Karpas-422 (cell line): ENCODE data around the gene CDK6. TPM values are rescaled to one million over a fixed set of nuclear protein-coding genes. Genes with fewer than 3 reads are reported as not detected.

Experiments used
- DNase-seq: peaks from one replicate; pipeline ENCODE4 v3.0.0-alpha.2; 2015
- H2AFZ ChIP-seq: fragments of 200-600 bp; sonication (generic); 2 replicates; pipeline ENCODE4 v1.6.1; 2014; ENCODE audit warnings: antibody characterized with exemption, low read length, mixed read lengths
- H3K27ac ChIP-seq: fragments of 200-600 bp; sonication (generic); 2 replicates; pipeline ENCODE4 v1.5.1; 2014; ENCODE audit warnings: mild to moderate bottlenecking, low read length, moderate library complexity
- H3K27me3 ChIP-seq: fragments of 200-600 bp; sonication (generic); 2 replicates; pipeline ENCODE4 v1.6.1; 2014; ENCODE audit warnings: low read length, mixed read lengths
- H3K36me3 ChIP-seq: fragments of 200-600 bp; sonication (generic); 2 replicates; pipeline ENCODE4 v1.6.1; 2014; ENCODE audit warnings: low read length, mixed read lengths; ENCODE audit not compliant: insufficient read depth
- H3K4me1 ChIP-seq: fragments of 200-600 bp; sonication (generic); 2 replicates; pipeline ENCODE4 v1.6.1; 2014; ENCODE audit warnings: mild to moderate bottlenecking, low read length, mixed read lengths
- H3K4me2 ChIP-seq: fragments of 200-600 bp; sonication (generic); 2 replicates; pipeline ENCODE4 v1.6.1; 2014; ENCODE audit warnings: low read length, low read depth, mild to moderate bottlenecking; ENCODE audit not compliant: poor library complexity, severe bottlenecking
- H3K4me3 ChIP-seq: fragments of 200-600 bp; sonication (generic); 2 replicates; pipeline ENCODE4 v1.5.1; 2014; ENCODE audit warnings: mild to moderate bottlenecking, antibody characterized with exemption, low read length, mixed read lengths
- H3K79me2 ChIP-seq: fragments of 200-600 bp; sonication (generic); 2 replicates; pipeline ENCODE4 v1.6.1; 2014; ENCODE audit warnings: mild to moderate bottlenecking, low read length, mixed read lengths
- H3K9ac ChIP-seq: fragments of 200-600 bp; sonication (generic); 2 replicates; pipeline ENCODE4 v1.6.0; 2014; ENCODE audit warnings: low read length
- H3K9me2 ChIP-seq: fragments of 200-600 bp; sonication (generic), shearing (Covaris generic); replicated peaks from 2 replicates; pipeline ENCODE4 v1.6.0; 2014; ENCODE audit warnings: mild to moderate bottlenecking, low read length, moderate library complexity; ENCODE audit not compliant: insufficient read depth
- H3K9me3 ChIP-seq: fragments of 300-700, 200-600 bp; sonication (generic); 2 replicates; pipeline ENCODE4 v1.6.1; 2014; ENCODE audit warnings: low read length, mixed read lengths
- H4K20me1 ChIP-seq: fragments of 200-600 bp; sonication (generic); 2 replicates; pipeline ENCODE4 v1.6.1; 2014; ENCODE audit warnings: mild to moderate bottlenecking, antibody characterized with exemption, low read length, low read depth; ENCODE audit not compliant: insufficient read depth
- total RNA-seq: library from RNA; depleted of rRNA; stranded (reverse); fragments of >200 nt; shearing (Covaris generic); gene quantifications from 2 replicates; pipeline ENCODE4 v1.2.3, GENCODE V29; 2014; ENCODE audit warnings: low replicate concordance

Gene CDK6
- total RNA-seq, 1 experiment from 2014 or later: 65.1 TPM

DNA sequence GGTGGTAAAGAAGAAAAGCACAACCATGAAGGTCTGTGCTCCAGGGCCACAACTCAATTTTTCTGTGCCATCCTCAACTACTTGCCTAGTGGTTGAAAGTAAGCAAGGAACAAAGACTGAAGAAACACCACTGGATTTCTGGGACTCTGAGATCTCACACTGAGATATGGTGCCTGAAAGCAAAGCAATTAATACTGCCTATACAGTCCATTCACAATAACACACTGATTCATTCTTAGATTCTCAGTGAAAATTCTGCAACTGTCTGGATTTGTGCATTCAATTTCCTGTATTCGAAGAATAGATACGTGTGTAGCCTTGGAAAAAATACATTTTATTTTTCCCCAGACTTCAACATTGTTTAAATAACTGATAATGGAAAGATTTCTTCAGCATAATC lies 129.8 kb downstream of the CDK6 start:
- Histone ChIP-seq H3K4me3 (no peak overlapping the region), H3K4me1 (no peaks in the 10 kb centered on the region), H3K79me2 (peaks cover 58% of the 10 kb centered on the region), H3K9me2 (no peaks in the 10 kb centered on the region), H3K9ac (no peak overlapping the region), H3K4me2 (no peak overlapping the region), H4K20me1 (no peaks in the 10 kb centered on the region), H3K27ac (no peak overlapping the region), H3K9me3 (no peaks in the 10 kb centered on the region), H2AFZ (no peak overlapping the region), H3K27me3 (no peaks in the 10 kb centered on the region), H3K36me3 (peaks cover 8% of the 10 kb centered on the region; the same call in 1 of the 2 replicates)
- no peak for DNase-seq

DNA sequence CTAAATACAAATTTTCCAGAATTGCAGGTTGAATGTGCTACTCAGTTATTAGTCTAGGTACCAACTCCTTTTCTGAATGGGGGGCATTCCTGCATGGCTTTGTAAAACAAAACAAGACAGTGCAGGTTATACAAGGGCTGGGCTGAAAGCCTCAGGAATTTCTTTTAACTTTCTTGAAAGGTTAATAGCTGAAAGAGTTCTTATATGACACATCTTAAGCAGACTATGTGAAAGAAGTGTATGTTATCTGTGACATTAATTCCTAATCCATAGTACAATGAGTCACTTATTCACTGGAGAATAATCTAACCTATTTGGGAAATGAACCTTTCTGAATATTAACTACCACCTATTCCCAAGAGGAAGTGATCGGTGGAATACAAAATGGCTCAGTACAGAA lies 130.5 kb downstream of the CDK6 start:
- H3K9me3 ChIP-seq: no peaks in the 10 kb centered on the region
- no peaks in the 10 kb centered on the region for H4K20me1 ChIP-seq
- peaks cover 58% of the 10 kb centered on the region for H3K79me2 ChIP-seq
- H2AFZ ChIP-seq: no peak overlapping the region
- H3K4me1 ChIP-seq: no peaks in the 10 kb centered on the region
- H3K4me2 ChIP-seq: no peak overlapping the region
- H3K27me3 ChIP-seq: no peaks in the 10 kb centered on the region
- H3K27ac ChIP-seq: no peak overlapping the region
- H3K4me3 ChIP-seq: no peak overlapping the region
- DNase-seq: no peak
- no peak overlapping the region for H3K9ac ChIP-seq
- no peaks in the 10 kb centered on the region for H3K9me2 ChIP-seq
- H3K36me3 ChIP-seq: peaks cover 8% of the 10 kb centered on the region; the same call in 1 of the 2 replicates

DNA sequence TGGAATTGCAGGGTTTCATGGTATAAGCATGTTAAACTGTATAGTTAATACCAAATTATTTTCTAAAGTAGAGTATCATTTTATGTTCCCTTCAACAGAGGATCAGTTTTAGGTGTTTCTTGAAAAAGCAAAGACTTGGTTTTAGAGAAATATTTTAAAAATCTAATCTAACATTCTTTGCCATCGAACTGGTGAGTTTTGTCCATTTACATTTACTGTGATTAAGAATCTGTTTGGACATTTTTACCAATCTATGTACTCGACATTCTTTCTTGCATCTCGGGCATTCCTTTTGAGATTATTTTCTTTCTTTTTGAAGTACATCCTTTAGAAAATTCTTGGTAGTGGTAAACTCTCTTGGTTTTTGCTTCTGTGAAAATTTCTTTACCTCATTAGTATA lies 131.5 kb downstream of the CDK6 start:
- H3K79me2 ChIP-seq: peaks cover 57% of the 10 kb centered on the region
- H3K27ac ChIP-seq: no peak overlapping the region
- H3K4me3 ChIP-seq: no peak overlapping the region
- no peaks in the 10 kb centered on the region for H3K27me3 ChIP-seq
- H3K9me2 ChIP-seq: no peaks in the 10 kb centered on the region
- H2AFZ ChIP-seq: no peak overlapping the region
- H3K4me1 ChIP-seq: no peaks in the 10 kb centered on the region
- H3K9ac ChIP-seq: no peak overlapping the region
- no peaks in the 10 kb centered on the region for H4K20me1 ChIP-seq
- peaks cover 8% of the 10 kb centered on the region; the same call in 1 of the 2 replicates for H3K36me3 ChIP-seq
- no peaks in the 10 kb centered on the region for H3K9me3 ChIP-seq
- H3K4me2 ChIP-seq: no peak overlapping the region
- DNase-seq: no peak

DNA sequence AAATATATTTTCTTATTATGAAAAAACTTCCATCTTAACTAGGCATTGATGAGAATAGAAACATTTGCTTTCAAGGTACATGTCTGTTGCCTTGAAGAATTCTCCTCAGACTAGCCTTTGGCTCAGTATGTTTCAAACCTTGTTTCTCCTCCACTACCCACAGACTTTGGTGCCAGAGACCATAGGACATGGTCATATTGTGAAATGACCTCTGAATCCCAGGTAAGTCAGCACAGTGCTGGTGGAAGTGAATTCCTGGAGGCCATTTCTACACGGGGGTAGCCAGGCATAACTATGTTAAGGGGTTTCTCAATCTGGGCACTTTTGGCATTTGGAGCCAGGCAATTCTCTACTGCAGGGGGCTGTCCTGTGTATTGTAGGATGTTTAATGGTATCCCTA lies 133.8 kb downstream of the CDK6 start:
- H2AFZ ChIP-seq: no peak overlapping the region
- no peak overlapping the region for H3K4me2 ChIP-seq
- H4K20me1 ChIP-seq: no peaks in the 10 kb centered on the region
- peaks cover 8% of the 10 kb centered on the region; the same call in 1 of the 2 replicates for H3K36me3 ChIP-seq
- no peak overlapping the region for H3K4me3 ChIP-seq
- peaks cover 67% of the 10 kb centered on the region for H3K79me2 ChIP-seq
- no peak overlapping the region for H3K9ac ChIP-seq
- no peaks in the 10 kb centered on the region for H3K27me3 ChIP-seq
- DNase-seq: no peak
- no peaks in the 10 kb centered on the region for H3K9me2 ChIP-seq
- no peaks in the 10 kb centered on the region for H3K4me1 ChIP-seq
- no peak overlapping the region for H3K27ac ChIP-seq
- H3K9me3 ChIP-seq: no peaks in the 10 kb centered on the region

DNA sequence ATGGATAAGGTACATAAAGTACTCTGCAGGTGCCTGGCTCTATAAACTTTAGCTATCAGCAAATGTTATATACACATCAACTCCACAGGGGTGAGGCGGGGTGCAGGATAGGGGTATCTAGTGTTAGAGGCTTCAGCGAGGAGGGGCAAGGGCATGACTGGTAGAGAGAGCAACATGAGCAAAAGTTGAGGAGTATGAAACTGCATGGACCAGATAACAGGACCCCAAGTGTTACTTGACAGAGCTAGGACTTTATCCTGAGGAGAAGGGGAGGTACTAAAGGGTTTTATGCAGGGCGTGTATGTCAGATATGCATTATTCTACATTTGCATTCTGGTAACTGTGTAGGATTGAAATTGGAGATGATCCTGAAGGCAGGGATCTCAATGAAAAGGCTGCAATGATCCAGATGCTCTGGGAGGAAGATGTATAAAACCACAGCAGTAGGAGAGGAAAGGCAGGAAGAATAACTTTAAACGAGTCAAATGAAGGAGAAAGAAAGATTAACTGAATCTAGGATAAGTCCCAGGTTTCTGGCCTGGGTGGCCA lies 136.3 kb downstream of the CDK6 start:
- DNase-seq: no peak
- no peak overlapping the region for H2AFZ ChIP-seq
- H3K79me2 ChIP-seq: peaks cover 64% of the 10 kb centered on the region
- H3K4me3 ChIP-seq: no peak overlapping the region
- no peaks in the 10 kb centered on the region for H3K4me1 ChIP-seq
- H3K4me2 ChIP-seq: no peak overlapping the region
- no peaks in the 10 kb centered on the region for H3K9me2 ChIP-seq
- H3K9ac ChIP-seq: no peak overlapping the region
- H4K20me1 ChIP-seq: no peaks in the 10 kb centered on the region
- no peak overlapping the region for H3K27ac ChIP-seq
- H3K36me3 ChIP-seq: no peaks in the 10 kb centered on the region
- no peaks in the 10 kb centered on the region for H3K27me3 ChIP-seq
- H3K9me3 ChIP-seq: no peaks in the 10 kb centered on the region

DNA sequence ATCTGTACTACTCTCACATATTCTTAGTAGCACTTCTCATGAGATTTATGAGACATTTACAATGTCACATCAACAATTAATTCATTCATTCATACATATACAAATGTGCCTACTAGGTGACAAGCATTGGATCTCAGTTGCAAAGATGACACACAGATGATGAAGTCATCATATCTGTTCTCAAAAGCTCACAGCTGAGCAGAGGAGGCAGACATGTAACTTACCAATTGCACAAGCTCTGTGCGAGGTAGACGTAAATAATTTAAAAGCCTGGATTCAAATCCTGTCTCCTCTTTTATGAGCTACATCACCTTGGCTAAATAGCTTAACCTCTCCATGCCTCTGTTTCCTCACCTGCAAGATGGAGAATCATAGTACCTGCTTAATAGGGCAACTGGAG lies 136.8 kb downstream of the CDK6 start:
- H3K36me3 ChIP-seq: no peaks in the 10 kb centered on the region
- H3K4me3 ChIP-seq: no peak overlapping the region
- H3K27me3 ChIP-seq: no peaks in the 10 kb centered on the region
- H2AFZ ChIP-seq: no peak overlapping the region
- no peak for DNase-seq
- no peak overlapping the region for H3K27ac ChIP-seq
- H3K9ac ChIP-seq: no peak overlapping the region
- H3K9me2 ChIP-seq: no peaks in the 10 kb centered on the region
- H3K9me3 ChIP-seq: no peaks in the 10 kb centered on the region
- H3K4me2 ChIP-seq: no peak overlapping the region
- H4K20me1 ChIP-seq: no peaks in the 10 kb centered on the region
- H3K4me1 ChIP-seq: no peaks in the 10 kb centered on the region
- peaks cover 59% of the 10 kb centered on the region for H3K79me2 ChIP-seq

DNA sequence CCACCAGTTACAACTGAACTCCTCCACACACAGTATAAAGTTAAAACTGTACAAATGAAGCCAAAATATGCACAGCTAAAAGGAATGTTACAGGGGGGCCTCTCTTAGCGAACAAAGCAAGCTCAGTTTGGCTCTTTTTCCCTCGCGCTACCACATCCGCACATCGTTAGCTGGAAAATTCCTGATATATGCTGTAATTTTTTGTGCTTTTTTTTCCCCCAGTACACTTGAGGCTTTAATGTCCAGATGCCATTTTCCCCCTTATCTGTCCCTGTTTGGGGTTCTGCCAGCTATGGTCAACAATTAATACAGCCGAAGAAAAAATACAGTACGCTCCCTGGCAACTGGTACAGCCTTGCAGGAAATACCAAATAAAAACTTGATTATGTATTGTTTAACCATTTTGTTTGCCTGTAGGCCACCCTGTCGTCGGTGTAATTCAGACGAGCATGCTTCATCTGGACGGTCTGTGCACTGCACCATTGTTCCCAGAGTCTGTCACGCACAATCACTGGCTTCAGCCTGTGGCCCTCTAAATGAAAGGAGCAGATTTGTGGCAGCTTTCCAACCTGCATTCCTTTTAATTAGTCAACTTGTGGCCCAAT lies 138.0 kb downstream of the CDK6 start:
- Histone ChIP-seq H3K9me3 (no peaks in the 10 kb centered on the region), H3K4me2 (no peak overlapping the region), H3K36me3 (0 out of 2 replicates have a peak, but pooled peaks cover 3% of the 10 kb centered on the region), H3K27me3 (no peaks in the 10 kb centered on the region), H3K9me2 (no peaks in the 10 kb centered on the region), H3K9ac (no peak overlapping the region), H2AFZ (no peak overlapping the region), H3K4me1 (no peaks in the 10 kb centered on the region), H3K4me3 (no peak overlapping the region), H4K20me1 (no peaks in the 10 kb centered on the region), H3K79me2 (peaks cover 62% of the 10 kb centered on the region), H3K27ac (no peak overlapping the region)
- DNase-seq: no peak

DNA sequence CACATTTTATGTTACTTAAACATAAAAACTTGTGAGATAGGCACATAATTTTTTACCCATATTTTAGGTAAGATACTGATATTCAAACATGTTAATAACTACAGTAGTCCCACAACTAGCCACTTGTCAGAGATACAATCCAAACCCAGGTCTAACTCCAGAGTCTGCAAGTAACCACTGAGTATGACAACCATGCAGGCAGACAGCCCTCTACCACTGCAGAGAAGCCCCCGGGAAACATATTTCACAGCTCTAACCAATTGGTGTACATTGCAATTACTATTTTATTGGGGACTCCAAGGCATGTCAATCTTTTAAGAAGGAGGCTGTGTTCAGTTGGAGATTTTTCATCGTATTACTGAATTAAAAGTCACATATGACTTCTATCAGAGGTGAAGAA lies 139.0 kb downstream of the CDK6 start:
- Histone ChIP-seq H4K20me1 (no peaks in the 10 kb centered on the region), H3K4me3 (no peak overlapping the region), H3K79me2 (peaks cover 55% of the 10 kb centered on the region), H3K9me2 (no peaks in the 10 kb centered on the region), H3K9me3 (no peaks in the 10 kb centered on the region), H2AFZ (no peak overlapping the region), H3K36me3 (0 out of 2 replicates have a peak, but pooled peaks cover 3% of the 10 kb centered on the region), H3K9ac (no peak overlapping the region), H3K27me3 (no peaks in the 10 kb centered on the region), H3K4me2 (no peak overlapping the region), H3K4me1 (no peaks in the 10 kb centered on the region), H3K27ac (no peak overlapping the region)
- DNase-seq: no peak
